VCaP (cell line): ENCODE results near the gene SMARCA2.
A peak's percentile ranks its signal among the peaks of the same experiment; 100 is the strongest.

Experiments used
- H3K27ac ChIP-seq: fragments of 450-650 bp; 2 replicates; pipeline ENCODE4 v1.5.1; 2017
- CTCF ChIP-seq: fragments of 450-650 bp; conservative IDR thresholded peaks from 2 replicates; pipeline ENCODE4 v1.5.1; 2017; ENCODE audit warnings: mild to moderate bottlenecking, moderate library complexity

The SMARCA2 gene

DNA sequence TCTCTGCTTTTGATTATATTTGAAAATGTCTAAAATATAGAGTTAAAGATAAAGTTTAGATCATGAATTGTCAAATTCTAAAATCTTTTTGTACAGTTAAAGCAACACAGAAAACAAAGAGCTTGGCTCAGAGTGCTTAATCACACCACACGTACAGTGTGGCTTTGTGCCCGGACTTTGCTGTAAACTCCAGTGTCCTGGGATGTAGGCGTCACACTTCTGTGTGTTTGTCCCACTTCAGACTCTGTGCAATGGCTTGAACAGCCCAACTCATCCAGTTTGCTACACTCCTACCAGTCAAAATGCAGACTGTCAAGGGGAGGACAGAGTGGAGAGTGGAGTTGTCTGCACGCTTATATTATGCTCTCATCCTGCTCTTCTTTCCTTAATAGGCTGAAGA, 45.3 kb downstream of the SMARCA2 start:
- no peak overlapping the region for H3K27ac ChIP-seq
- no peak for TF ChIP-seq CTCF

- no peak overlapping the region for H3K27ac ChIP-seq
- TF ChIP-seq CTCF: no peak
Measured at GRCh38 chr9:2065704-2066103, 50.6 kb downstream of the SMARCA2 start.

DNA sequence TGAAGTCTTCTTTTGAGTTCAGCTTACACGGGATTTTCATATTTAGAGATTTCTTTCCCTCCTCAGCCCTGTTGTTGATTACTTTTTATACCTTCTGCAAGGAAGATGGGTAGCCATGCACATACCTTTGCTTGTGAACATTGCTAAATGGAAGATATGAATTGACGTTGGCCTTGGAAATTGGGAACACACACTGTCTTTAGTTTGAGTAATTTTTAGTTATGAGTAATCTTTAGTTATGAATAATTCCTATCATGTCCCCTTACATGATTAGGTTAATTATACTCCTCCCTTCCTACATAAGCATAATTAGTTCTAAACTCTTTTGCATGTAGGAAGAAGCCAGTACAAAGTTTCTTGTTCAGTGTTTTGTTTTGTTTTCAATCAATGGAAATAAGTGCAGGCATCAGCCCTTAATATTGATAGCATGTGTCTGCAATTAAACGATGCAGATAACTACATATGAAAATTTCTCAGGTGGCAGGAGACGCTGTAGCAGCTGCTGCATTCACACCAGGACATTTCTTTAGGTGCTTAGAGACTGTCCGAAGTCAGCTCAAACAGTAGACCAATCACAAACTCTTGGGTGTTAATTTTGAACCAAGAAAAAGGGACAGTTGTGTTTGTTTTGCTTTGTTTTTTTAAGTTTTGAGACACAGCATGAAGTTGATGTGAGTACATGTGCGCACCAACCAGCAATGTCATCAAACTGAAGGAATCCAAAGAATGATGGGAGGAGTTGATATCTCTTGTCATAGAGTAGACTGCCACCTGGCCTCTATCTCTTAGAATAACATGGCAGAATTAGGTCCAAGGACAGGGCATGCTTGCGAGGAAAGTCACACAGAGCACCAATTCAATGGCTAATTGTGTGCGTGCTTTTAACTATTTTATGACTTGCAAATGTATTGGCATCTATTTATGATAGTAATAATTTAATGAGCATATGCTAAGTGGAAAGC, 51.4 kb downstream of the SMARCA2 start:
- peak; percentile 50 for TF ChIP-seq CTCF
- H3K27ac ChIP-seq: no peak overlapping the region

GRCh38 chr9:2072752-2073405, 57.7 kb downstream of the SMARCA2 start:
- no peak overlapping the region for H3K27ac ChIP-seq
- TF ChIP-seq CTCF: no peak

DNA sequence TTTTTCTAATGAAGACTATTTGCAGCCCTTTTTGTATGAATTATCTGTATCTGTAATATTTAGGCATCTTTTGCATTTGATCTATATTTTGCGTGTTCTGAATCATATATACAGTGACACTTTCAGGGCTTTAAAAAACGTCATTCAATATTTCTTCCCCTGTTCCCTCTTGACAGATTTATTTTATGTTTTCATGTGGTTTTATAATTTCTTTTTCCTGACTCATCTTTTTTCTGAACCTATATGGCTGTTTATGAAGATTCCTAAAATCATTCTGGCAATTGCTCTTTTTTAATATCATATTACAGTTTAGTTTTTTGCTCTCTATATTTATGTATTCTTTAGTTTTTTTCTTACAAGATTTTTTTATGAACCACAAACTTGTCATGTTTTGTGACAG, 67.6 kb downstream of the SMARCA2 start:
- no peak overlapping the region for H3K27ac ChIP-seq
- TF ChIP-seq CTCF: no peak

- no peak overlapping the region for H3K27ac ChIP-seq
- no peak for TF ChIP-seq CTCF
Measured at GRCh38 chr9:2083479-2083878, 68.3 kb downstream of the SMARCA2 start.

- no peak overlapping the region for H3K27ac ChIP-seq
- no peak for TF ChIP-seq CTCF
Measured at GRCh38 chr9:2085716-2086115, 70.6 kb downstream of the SMARCA2 start.
